SH-SY5Y (cell line): Measurements from ENCODE around the gene NUDT7.

ENCODE experiments used
- GATA2 ChIP-seq: IDR thresholded peaks from 2 replicates; pipeline ENCODE4 v1.6.1; 2011; ENCODE audit warnings: mild to moderate bottlenecking, low read depth, low read length
- GATA3 ChIP-seq: IDR thresholded peaks from 2 replicates; pipeline ENCODE4 v1.6.1; 2011; ENCODE audit warnings: low read depth, mild to moderate bottlenecking, low read length, moderate library complexity

- no peak for TF ChIP-seq GATA2
- TF ChIP-seq GATA3, result no peak
These were observed 41.7 kb downstream of the NUDT7 start for GRCh38 chr16:77763994-77764393.
